GM12874 (cell line): Measurements from ENCODE around the gene KLHL42.

Experiments used
- TF ChIP-seq, protein P1 (sequence below): IDR thresholded peaks from 2 replicates; pipeline ENCODE4 v1.5.1; 2011; ENCODE audit warnings: low read depth, mild to moderate bottlenecking, control low read depth, low read length, moderate library complexity; ENCODE audit not compliant: insufficient read depth

KLHL42 gene

DNA sequence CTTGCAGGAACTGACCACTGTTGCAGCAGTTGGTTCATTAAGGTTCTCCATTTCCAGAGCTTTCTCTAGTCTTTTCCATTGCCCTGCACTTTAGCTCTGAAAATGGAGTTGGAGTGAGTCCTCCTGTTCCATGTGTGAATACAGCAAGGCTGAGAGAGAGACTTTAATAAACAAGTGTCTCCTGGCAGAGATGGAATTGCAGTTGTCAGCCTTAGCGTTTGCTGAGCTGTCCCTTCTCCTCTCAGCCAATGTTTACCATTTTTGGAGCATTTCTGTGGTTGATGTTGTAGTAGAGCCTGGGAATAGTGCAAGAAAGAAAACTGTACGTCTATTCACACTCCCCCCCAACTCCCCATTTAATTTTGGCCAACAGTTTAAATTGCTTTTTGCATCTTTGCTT lies 7.5 kb downstream of the KLHL42 start:
- TF ChIP-seq, protein P1, sequence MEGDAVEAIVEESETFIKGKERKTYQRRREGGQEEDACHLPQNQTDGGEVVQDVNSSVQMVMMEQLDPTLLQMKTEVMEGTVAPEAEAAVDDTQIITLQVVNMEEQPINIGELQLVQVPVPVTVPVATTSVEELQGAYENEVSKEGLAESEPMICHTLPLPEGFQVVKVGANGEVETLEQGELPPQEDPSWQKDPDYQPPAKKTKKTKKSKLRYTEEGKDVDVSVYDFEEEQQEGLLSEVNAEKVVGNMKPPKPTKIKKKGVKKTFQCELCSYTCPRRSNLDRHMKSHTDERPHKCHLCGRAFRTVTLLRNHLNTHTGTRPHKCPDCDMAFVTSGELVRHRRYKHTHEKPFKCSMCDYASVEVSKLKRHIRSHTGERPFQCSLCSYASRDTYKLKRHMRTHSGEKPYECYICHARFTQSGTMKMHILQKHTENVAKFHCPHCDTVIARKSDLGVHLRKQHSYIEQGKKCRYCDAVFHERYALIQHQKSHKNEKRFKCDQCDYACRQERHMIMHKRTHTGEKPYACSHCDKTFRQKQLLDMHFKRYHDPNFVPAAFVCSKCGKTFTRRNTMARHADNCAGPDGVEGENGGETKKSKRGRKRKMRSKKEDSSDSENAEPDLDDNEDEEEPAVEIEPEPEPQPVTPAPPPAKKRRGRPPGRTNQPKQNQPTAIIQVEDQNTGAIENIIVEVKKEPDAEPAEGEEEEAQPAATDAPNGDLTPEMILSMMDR = no peak

DNA sequence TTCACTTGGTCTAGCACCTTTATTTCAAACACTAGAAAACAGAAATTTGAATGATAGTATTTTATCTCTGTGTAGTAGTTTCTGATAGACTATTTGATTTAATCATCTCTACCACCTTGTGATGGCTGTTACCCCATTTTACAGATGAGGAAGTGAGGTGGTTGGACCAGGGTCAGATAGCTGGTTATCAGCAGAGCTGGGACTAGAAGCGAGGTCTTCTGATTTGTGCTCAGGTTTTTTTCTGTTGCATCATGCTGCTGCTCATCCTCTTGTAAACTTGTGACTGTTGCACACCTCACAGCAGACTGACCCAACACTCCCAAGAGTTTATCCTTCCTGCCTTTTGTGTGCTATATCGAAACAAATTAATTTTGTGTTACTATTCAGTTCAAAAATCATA lies 10.1 kb downstream of the KLHL42 start:
- TF ChIP-seq, protein P1 = no peak

DNA sequence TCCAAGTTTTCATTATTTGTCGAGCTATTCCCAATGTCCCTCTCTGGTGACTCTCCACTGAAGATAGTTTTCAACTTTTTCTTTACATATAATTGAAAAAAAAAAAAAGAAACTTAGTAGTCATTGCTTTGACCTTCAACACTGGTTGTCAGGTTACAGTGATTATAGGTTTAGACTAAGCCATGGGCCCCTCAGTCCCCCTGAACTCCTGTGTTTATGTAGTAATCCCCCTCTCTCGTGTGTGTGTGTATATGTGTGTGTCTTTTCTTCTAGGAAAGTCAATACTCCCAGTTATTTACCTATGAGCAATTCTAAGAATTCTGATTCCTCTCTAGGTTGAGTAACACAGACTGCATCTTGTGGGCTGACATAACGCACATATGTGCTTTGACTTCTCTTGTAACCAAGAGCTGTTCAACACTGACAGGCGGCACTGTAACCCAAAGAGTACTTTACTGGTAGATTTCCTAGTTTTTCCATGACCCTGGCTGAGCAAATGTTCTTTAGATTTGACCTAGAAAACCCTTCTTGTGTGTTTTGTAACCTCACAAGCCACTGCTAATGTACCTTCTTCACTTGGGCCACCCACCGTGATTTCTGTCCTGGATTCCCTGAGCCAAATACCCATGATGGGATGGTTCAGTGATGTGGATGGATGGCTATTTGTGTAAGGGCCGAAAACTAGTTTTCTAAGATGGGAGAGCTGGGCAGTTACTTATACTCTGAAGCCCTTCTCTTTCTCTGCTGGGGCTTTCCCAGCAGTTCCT lies 15.0 kb downstream of the KLHL42 start:
- TF ChIP-seq, protein P1 = no peak

DNA sequence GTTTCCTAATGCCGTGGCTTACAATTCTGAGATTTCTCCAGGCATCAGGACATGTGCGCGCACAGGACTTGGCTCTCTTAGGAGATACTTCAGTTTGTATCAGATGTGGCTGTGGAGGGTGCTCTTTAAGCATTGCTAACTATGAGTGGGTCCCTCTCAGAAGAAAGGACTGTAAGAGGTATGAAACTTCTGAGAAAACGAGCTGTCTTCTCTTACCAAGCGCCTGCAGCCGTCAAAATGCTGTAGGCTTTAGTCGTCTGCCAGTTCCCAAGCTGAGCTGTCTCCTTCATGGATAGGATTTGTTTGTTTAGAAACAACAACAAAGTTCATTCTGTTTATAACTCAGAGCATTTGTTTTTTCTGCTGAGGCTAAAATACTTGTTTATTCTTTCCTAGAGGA lies 16.1 kb downstream of the KLHL42 start:
- TF ChIP-seq, protein P1 = no peak

DNA sequence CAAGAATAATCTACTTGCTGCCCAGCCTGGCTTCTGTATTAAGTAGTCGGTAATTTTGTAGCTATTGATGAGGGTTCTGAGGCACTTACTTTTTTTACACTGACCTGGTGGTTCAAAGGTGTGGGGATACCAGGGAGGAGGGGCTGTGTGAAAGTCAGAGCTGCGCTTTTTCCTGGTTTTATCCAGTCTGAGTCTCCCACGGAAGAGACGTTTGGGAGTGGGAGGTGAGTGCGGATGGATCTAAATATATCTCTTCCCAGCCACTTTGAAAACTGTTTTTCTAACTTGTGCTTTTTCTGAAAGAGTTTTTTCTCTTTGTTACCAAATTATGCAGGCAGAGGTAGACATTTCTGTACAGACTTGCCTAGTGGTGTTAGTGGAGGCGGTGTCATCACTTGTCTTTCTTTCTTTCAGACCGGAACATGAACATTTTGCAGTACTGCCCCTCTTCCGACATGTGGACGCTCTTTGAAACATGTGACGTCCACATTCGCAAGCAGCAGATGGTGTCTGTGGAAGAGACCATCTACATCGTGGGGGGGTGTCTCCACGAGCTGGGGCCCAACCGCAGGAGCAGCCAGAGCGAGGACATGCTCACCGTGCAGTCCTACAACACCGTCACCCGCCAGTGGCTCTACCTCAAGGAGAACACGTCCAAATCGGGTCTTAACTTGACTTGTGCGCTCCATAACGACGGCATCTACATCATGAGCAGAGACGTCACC lies 17.4 kb downstream of the KLHL42 start:
- TF ChIP-seq, protein P1 = no peak

DNA sequence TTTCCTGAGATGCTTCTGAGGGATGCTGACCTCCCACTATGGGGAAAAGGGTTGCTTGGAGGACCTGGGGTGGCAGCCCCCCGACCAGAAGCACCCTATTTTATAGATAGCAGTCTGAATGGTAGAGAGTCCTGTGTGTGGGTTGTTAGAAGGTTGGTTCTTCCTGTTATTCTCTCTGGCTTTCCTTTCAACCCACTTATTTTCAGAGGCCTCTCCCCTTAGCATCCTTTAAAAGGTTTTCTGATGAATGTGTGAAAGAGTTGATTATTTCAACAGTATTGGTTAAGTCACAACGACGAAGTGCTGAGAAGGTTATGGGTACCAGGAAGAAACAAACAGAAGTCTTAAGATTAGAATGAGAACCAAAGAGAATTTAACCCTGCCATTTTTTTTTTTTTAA lies 20.8 kb downstream of the KLHL42 start:
- TF ChIP-seq, protein P1 = no peak

DNA sequence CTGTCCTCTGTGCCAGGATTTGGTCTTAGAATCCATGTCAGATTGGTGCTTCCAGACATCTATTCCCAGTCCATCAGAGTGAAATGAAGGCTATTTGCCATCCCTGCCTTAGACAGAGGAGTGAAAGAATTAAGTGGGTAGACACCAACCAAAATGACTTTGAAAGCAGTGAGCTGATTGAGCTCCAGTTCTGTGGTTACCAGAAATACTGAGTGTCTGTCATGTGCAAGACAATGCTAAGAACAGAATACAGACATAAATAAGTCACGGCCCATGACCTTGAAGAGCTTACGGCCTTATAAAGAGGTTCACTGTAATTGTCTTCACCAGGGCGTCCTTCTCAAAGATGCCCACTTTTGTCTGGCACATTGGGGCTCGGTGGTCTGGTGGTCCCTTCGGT lies 21.6 kb downstream of the KLHL42 start:
- TF ChIP-seq, protein P1 = no peak
